Measurements from ENCODE around the gene HHEX. TPM values are rescaled to one million over a fixed set of nuclear protein-coding genes. Genes with fewer than 3 reads are reported as not detected.

HHEX gene
- total RNA-seq, 1 experiment from 2014 or later: 2.2 TPM

- H3K4me1 ChIP-seq (ENCODE audit: insufficient read depth, low read length): no peaks in the 10 kb centered on the region
- no peak overlapping the region for H3K4me2 ChIP-seq (ENCODE audit: low read length)
- no peaks in the 10 kb centered on the region for H4K20me1 ChIP-seq (ENCODE audit: low read length)
- no peaks in the 10 kb centered on the region for H3K9me2 ChIP-seq (replicated peaks; ENCODE audit: low read length)
- H3K9me3 ChIP-seq (ENCODE audit: low read length): no peaks in the 10 kb centered on the region
- no TSS peak for BruUV-seq (replicated peaks)
- TF ChIP-seq EZH2phosphoT487 (IDR thresholded peaks at IDR 0.05; ENCODE audit: borderline replicate concordance, low read length) (no peak), EZH2 (IDR thresholded peaks at IDR 0.05; ENCODE audit: low read length, unreplicated experiment) (no peak), CTCF (conservative IDR thresholded peaks at IDR 0.05; ENCODE audit: low read depth, low read length) (no peak)
- ChIA-PET POLR2A (ENCODE audit: unreplicated experiment) (no interaction called here), CTCF (no interaction called here)
- no peak overlapping the region for H3K27ac ChIP-seq (ENCODE audit: low read length)
- no peak overlapping the region for H3K9ac ChIP-seq (ENCODE audit: low read length)
- no peak for ATAC-seq
- no peaks in the 10 kb centered on the region for H3F3A ChIP-seq (ENCODE audit: low read length, unreplicated experiment)
- no peak overlapping the region for H3K4me3 ChIP-seq (ENCODE audit: low read length)
- no peak overlapping the region for H2AFZ ChIP-seq (ENCODE audit: low read length)
- intact Hi-C loops (cut with micrococcal nuclease): no loop called here
- no peak for DNase-seq
- H3K36me3 ChIP-seq (ENCODE audit: low read depth, low read length): peaks cover 35% of the 10 kb centered on the region
- no peaks in the 10 kb centered on the region for H3K79me2 ChIP-seq (ENCODE audit: low read length)
- H3K27me3 ChIP-seq (ENCODE audit: low read length): no peaks in the 10 kb centered on the region
Observed at GRCh38 chr10:92655426-92655825, 34.3 kb upstream of the HHEX start.

- Histone ChIP-seq H3K9me2 (replicated peaks; ENCODE audit: low read length) (no peaks in the 10 kb centered on the region), H3K27ac (ENCODE audit: low read length) (no peak overlapping the region), H3K4me3 (ENCODE audit: low read length) (no peak overlapping the region), H3F3A (ENCODE audit: low read length, unreplicated experiment) (no peaks in the 10 kb centered on the region), H3K9ac (ENCODE audit: low read length) (no peak overlapping the region), H3K79me2 (ENCODE audit: low read length) (no peaks in the 10 kb centered on the region), H2AFZ (ENCODE audit: low read length) (no peak overlapping the region), H3K9me3 (ENCODE audit: low read length) (no peaks in the 10 kb centered on the region), H4K20me1 (ENCODE audit: low read length) (no peaks in the 10 kb centered on the region), H3K4me2 (ENCODE audit: low read length) (no peak overlapping the region), H3K4me1 (ENCODE audit: insufficient read depth, low read length) (no peaks in the 10 kb centered on the region), H3K27me3 (ENCODE audit: low read length) (no peaks in the 10 kb centered on the region), H3K36me3 (ENCODE audit: low read depth, low read length) (peaks cover 29% of the 10 kb centered on the region)
- ChIA-PET CTCF (interaction anchor here (0.6 kb wide), 1 partner anchor 192 kb away, joined by 4 read pairs; the partner anchor contains the start of gene EXOC6), POLR2A (ENCODE audit: unreplicated experiment) (no interaction called here)
- TF ChIP-seq EZH2phosphoT487 (IDR thresholded peaks at IDR 0.05; ENCODE audit: borderline replicate concordance, low read length) (no peak), CTCF (conservative IDR thresholded peaks at IDR 0.05; ENCODE audit: low read depth, low read length) (no peak), EZH2 (IDR thresholded peaks at IDR 0.05; ENCODE audit: low read length, unreplicated experiment) (no peak)
- intact Hi-C loops (cut with micrococcal nuclease): no loop called here
- DNase-seq (no peak), ATAC-seq (no peak)
- BruUV-seq (replicated peaks): no TSS peak
Observed at GRCh38 chr10:92656266-92656961, 33.3 kb upstream of the HHEX start.

GRCh38 chr10:92657024-92657423 is 32.7 kb upstream of the HHEX start:
- no peak overlapping the region for H3K4me2 ChIP-seq (ENCODE audit: low read length)
- no peak overlapping the region for H2AFZ ChIP-seq (ENCODE audit: low read length)
- no peak for TF ChIP-seq CTCF (conservative IDR thresholded peaks at IDR 0.05; ENCODE audit: low read depth, low read length)
- TF ChIP-seq EZH2phosphoT487 (IDR thresholded peaks at IDR 0.05; ENCODE audit: borderline replicate concordance, low read length): no peak
- no peak for TF ChIP-seq EZH2 (IDR thresholded peaks at IDR 0.05; ENCODE audit: low read length, unreplicated experiment)
- no peaks in the 10 kb centered on the region for H4K20me1 ChIP-seq (ENCODE audit: low read length)
- no peaks in the 10 kb centered on the region for H3K27me3 ChIP-seq (ENCODE audit: low read length)
- DNase-seq (no peak), ATAC-seq (no peak)
- no peaks in the 10 kb centered on the region for H3K9me2 ChIP-seq (replicated peaks; ENCODE audit: low read length)
- no peaks in the 10 kb centered on the region for H3F3A ChIP-seq (ENCODE audit: low read length, unreplicated experiment)
- no peak overlapping the region for H3K4me3 ChIP-seq (ENCODE audit: low read length)
- no peaks in the 10 kb centered on the region for H3K79me2 ChIP-seq (ENCODE audit: low read length)
- POLR2A ChIA-PET (ENCODE audit: unreplicated experiment): no interaction called here
- CTCF ChIA-PET: no interaction called here
- no peaks in the 10 kb centered on the region for H3K9me3 ChIP-seq (ENCODE audit: low read length)
- intact Hi-C loops (cut with micrococcal nuclease): no loop called here
- BruUV-seq (replicated peaks): no TSS peak
- H3K27ac ChIP-seq (ENCODE audit: low read length): no peak overlapping the region
- no peaks in the 10 kb centered on the region for H3K4me1 ChIP-seq (ENCODE audit: insufficient read depth, low read length)
- no peak overlapping the region for H3K9ac ChIP-seq (ENCODE audit: low read length)
- peaks cover 29% of the 10 kb centered on the region for H3K36me3 ChIP-seq (ENCODE audit: low read depth, low read length)

Measured in PC-3 (cell line).